ENCODE results near the gene CLDN20. TPM values are rescaled to one million over a fixed set of nuclear protein-coding genes. Genes with fewer than 3 reads are reported as not detected.

CLDN20 gene
- total and polyA plus RNA-seq, 7 donors, result not detected

DNA sequence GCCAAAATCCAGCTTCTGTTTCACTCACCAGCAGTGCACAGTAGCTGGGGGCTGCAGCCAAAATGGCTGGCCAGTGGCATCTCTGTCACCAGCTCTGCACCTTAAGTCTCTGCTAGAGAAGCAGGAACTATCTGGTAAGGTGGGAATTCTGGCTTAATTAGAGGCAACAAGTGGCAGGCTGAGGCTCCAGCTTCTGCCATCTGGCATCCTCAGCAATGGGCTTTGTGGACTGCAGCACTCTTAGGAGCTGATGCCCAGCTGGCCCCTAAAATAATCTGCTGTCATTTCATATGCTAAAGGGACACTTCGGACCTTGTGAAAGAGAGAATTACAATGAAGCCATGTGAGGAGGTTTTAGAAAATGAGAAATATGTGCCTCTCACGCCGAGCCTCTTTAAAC, 4.6 kb upstream of the CLDN20 start:
- Histone ChIP-seq H3K36me3 (peaks cover 0 to 51% (median 3%) of the 10 kb centered on the region in 4 donors), H3K27ac (no peak overlapping the region), H3K4me3 (no peak overlapping the region), H3K27me3 (no peaks in the 10 kb centered on the region), H3K4me1 (peaks cover 0 to 4% (median 0%) of the 10 kb centered on the region in 4 donors), H3K9me3 (no peaks in the 10 kb centered on the region)
- WGBS, 2 donors, result 97% methylated on average over 3 of the region's 3 CpGs
- TF ChIP-seq, protein P1, sequence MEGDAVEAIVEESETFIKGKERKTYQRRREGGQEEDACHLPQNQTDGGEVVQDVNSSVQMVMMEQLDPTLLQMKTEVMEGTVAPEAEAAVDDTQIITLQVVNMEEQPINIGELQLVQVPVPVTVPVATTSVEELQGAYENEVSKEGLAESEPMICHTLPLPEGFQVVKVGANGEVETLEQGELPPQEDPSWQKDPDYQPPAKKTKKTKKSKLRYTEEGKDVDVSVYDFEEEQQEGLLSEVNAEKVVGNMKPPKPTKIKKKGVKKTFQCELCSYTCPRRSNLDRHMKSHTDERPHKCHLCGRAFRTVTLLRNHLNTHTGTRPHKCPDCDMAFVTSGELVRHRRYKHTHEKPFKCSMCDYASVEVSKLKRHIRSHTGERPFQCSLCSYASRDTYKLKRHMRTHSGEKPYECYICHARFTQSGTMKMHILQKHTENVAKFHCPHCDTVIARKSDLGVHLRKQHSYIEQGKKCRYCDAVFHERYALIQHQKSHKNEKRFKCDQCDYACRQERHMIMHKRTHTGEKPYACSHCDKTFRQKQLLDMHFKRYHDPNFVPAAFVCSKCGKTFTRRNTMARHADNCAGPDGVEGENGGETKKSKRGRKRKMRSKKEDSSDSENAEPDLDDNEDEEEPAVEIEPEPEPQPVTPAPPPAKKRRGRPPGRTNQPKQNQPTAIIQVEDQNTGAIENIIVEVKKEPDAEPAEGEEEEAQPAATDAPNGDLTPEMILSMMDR (IDR thresholded peaks at IDR 0.05), result no peak
- TF ChIP-seq POLR2AphosphoS5 (IDR thresholded peaks at IDR 0.05) (no peak), POLR2A (IDR thresholded peaks at IDR 0.05) (no peak), EP300 (IDR thresholded peaks at IDR 0.05) (no peak)
- intact Hi-C loops (cut with DNase I), result no loop called here
- DNase-seq, result no peak

DNA sequence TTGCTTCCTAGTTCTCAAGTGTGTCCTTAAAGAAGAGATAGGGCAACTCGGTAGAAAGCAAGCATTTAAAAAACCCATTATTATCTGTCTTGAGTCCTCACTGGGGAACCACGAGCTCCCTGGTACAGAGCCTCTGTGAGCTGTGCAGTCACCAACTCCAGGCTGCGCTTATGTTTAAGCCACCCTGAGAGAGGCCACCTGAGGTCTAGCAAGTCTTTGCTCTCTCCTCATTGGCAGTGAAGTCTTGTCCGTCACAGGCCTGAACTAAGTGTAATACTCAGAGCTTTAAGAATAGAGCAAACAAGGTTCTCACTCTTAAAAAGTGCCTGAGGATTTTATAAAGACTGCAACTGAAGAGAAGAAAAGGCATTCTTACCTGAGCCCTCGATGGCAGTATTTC, 3.9 kb upstream of the CLDN20 start:
- Histone ChIP-seq H3K4me3 (no peak overlapping the region), H3K4me1 (peaks cover 0 to 9% (median 0%) of the 10 kb centered on the region in 4 donors), H3K27ac (no peak overlapping the region), H3K36me3 (peaks cover 0 to 48% (median 3%) of the 10 kb centered on the region in 4 donors), H3K9me3 (no peaks in the 10 kb centered on the region), H3K27me3 (no peaks in the 10 kb centered on the region)
- TF ChIP-seq, protein P1 (IDR thresholded peaks at IDR 0.05), result no peak
- no peak for TF ChIP-seq EP300 (IDR thresholded peaks at IDR 0.05)
- no peak for TF ChIP-seq POLR2AphosphoS5 (IDR thresholded peaks at IDR 0.05)
- TF ChIP-seq POLR2A (IDR thresholded peaks at IDR 0.05), result no peak
- WGBS, 2 donors, result 94 to 96% methylated on average over 5 of the region's 5 CpGs
- DNase-seq, result no peak
- intact Hi-C loops (cut with DNase I), result no loop called here

DNA sequence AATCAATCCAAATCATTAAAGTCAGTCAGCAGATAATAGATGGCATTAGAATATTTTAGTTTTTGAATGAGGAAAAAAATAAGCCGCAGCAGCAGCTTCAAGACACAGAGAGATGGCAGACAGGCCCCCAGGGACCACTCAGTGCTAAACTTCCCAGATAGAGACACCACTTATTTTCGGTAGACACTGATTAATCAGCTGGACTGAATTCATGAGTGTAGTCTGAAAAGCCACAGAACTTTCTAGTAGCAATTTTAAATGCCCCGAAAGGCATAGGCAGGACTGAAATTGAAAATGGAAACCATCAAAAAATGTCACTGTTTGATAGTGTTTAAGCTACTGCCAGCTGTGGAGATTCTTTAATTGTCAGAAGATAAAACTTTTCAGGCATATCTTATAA, 3.1 kb upstream of the CLDN20 start:
- Histone ChIP-seq H3K9me3 (no peaks in the 10 kb centered on the region), H3K4me3 (no peak overlapping the region), H3K27ac (no peak overlapping the region), H3K36me3 (peaks cover 0 to 41% (median 3%) of the 10 kb centered on the region in 4 donors), H3K27me3 (no peaks in the 10 kb centered on the region), H3K4me1 (peaks cover 0 to 14% (median 0%) of the 10 kb centered on the region in 4 donors)
- TF ChIP-seq POLR2AphosphoS5 (IDR thresholded peaks at IDR 0.05) (no peak), POLR2A (IDR thresholded peaks at IDR 0.05) (no peak), EP300 (IDR thresholded peaks at IDR 0.05) (no peak)
- TF ChIP-seq, protein P1 (IDR thresholded peaks at IDR 0.05), result no peak
- no peak for DNase-seq
- WGBS, 2 donors, result 63 to 76% methylated on average over 3 of the region's 3 CpGs
- intact Hi-C loops (cut with DNase I), result no loop called here

DNA sequence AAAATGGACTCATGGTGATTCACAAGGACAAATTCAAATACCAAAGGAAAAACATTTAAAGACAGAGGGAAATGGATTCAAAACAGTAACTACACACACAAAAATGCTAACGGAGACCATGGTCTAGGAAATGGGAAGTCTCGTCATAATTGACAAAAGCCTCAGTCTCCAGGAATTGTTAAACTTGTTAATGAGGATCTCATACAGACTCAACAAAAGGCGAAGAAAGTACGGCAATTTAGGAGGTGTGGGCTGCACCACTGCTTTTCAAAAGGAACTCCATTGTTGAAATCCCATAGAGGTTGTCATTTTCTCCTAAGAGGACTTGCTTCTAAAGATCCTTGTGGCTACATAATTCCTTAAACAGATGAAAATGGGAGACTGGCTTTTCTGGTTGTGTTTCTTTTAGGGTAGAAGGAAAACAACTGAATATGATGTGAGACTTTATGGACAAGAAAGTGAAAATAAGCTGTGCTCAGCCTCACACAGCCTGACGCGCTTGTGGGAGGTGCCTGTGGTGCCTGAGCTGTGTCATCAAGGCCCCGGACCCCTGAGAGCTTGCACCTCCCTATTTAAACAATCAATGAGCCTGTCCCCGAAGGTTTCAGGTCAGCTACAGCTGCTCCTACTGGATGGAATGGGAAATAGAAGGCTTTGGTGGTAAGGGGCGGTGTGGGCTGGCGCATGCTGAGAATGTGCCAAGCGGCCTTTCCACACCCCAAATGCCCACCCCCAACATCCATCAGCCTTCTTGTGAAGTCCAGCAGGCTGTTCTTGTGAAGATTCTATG, 2.5 kb upstream of the CLDN20 start:
- intact Hi-C loops (cut with DNase I), result no loop called here
- 93 to 97% methylated on average over 11 of the region's 11 CpGs for WGBS, 2 donors
- Histone ChIP-seq H3K9me3 (no peaks in the 10 kb centered on the region), H3K27ac (no peak overlapping the region), H3K4me3 (no peak overlapping the region), H3K36me3 (peaks cover 0 to 37% (median 2%) of the 10 kb centered on the region in 4 donors), H3K4me1 (peaks cover 0 to 14% (median 0%) of the 10 kb centered on the region in 4 donors), H3K27me3 (no peaks in the 10 kb centered on the region)
- DNase-seq, result no peak
- TF ChIP-seq, protein P1 (IDR thresholded peaks at IDR 0.05), result no peak
- TF ChIP-seq POLR2AphosphoS5 (IDR thresholded peaks at IDR 0.05) (no peak), POLR2A (IDR thresholded peaks at IDR 0.05) (no peak), EP300 (IDR thresholded peaks at IDR 0.05) (no peak)
